Osteoblast (primary cell): ENCODE results near the gene LRP1. TPM values are rescaled to one million over a fixed set of nuclear protein-coding genes. Genes with fewer than 3 reads are reported as not detected.

Experiments used
- DNase-seq: peaks from one replicate; pipeline ENCODE4 v3.0.0; 2011; ENCODE audit warnings: low spot score, mixed read lengths; ENCODE audit not compliant: insufficient read length; ENCODE audit errors: missing footprints
- H2AFZ ChIP-seq: 2 replicates; pipeline ENCODE4 v1.6.0; 2011; ENCODE audit warnings: mild to moderate bottlenecking, low read length
- H3K27ac ChIP-seq: 2 replicates; pipeline ENCODE4 v1.5.1; 2011; ENCODE audit warnings: mild to moderate bottlenecking, low read depth, low read length, moderate library complexity
- H3K27me3 ChIP-seq: 2 replicates; pipeline ENCODE4 v1.6.0; 2012; ENCODE audit warnings: mild to moderate bottlenecking, control low read depth, inconsistent platforms, low read length, moderate library complexity; ENCODE audit not compliant: insufficient read depth
- H3K36me3 ChIP-seq: 2 replicates; pipeline ENCODE4 v1.5.1; 2011; ENCODE audit warnings: mild to moderate bottlenecking, low read length, control low read depth, moderate library complexity; ENCODE audit not compliant: insufficient read depth
- H3K4me1 ChIP-seq: 2 replicates; pipeline ENCODE4 v1.5.1; 2011; ENCODE audit warnings: mild to moderate bottlenecking, low read length, control low read depth, moderate library complexity; ENCODE audit not compliant: insufficient read depth
- H3K4me2 ChIP-seq: 2 replicates; pipeline ENCODE4 v1.6.0; 2011; ENCODE audit warnings: mild to moderate bottlenecking, low read length; ENCODE audit not compliant: insufficient read depth
- H3K4me3 ChIP-seq: fragments of 200-600 bp; sonication (generic); 3 replicates; pipeline ENCODE4 v1.5.1; 2012; ENCODE audit warnings: mild to moderate bottlenecking, low read length, inconsistent platforms; ENCODE audit not compliant: insufficient read depth
- H3K79me2 ChIP-seq: 2 replicates; pipeline ENCODE4 v1.6.0; 2012; ENCODE audit warnings: mild to moderate bottlenecking, low read length, control low read depth, inconsistent platforms; ENCODE audit not compliant: insufficient read depth
- H3K9me3 ChIP-seq: 2 replicates; pipeline ENCODE4 v1.5.1; 2011; ENCODE audit warnings: low read depth, low read length, control low read depth
- H4K20me1 ChIP-seq: 2 replicates; pipeline ENCODE4 v1.6.0; 2012; ENCODE audit warnings: mild to moderate bottlenecking, low read length, control low read depth; ENCODE audit not compliant: insufficient read depth
- total RNA-seq: library from RNA; depleted of rRNA; stranded (reverse); fragments of >200 nt; gene quantifications from 2 replicates; pipeline ENCODE4 v1.2.3, GENCODE V29; 2012
- TF ChIP-seq, protein P1 (sequence below): IDR thresholded peaks from 2 replicates; pipeline ENCODE4 v1.5.1; 2011; ENCODE audit warnings: mild to moderate bottlenecking, low read depth, low read length, moderate library complexity; ENCODE audit errors: extremely low read depth

Gene LRP1
- total RNA-seq, 1 donor: 744 TPM

DNA sequence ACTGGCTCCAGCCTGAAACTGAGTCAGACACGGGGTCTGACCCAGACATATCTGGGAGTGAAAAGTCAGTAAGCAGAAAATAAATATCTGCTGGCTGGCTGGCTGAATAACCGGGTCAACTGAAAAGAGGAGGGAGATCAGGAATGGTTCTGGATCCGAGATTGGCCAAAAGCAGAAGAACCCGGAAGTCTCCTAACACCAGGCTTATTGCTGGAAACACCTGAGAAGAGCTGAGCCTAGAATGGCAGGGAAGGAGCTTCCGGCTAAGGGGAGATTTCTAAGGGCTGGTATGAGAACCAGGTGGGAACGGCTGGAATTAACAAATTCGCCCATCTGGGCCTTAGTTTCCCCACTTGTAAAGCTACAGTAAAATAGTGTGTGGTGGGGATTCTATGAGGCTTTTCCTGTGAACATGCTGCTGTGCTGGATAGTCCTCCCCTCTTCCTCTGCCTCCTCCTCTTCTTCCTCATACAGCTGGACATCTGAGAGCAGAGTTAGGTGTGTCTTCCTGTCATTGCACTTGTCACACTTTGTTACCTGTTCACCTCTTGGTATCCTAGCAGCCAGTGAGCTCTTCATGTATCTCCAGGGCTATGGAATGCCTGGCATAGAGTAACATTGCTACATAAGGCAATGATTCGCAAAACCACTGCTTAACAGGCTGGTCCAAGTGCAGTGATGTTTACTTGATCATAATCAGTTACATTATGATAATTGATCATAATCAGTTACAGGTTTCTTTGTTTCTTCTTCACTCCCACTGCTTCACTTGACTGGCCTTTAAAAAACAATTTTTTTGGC lies 99.2 kb downstream of the LRP1 start:
- H4K20me1 ChIP-seq: peaks cover 20% of the 10 kb centered on the region
- no peaks in the 10 kb centered on the region for H3K9me3 ChIP-seq
- H3K4me1 ChIP-seq: peaks cover 38% of the 10 kb centered on the region
- H3K4me2 ChIP-seq: peak overlapping the region; percentile 34
- no peak overlapping the region for H2AFZ ChIP-seq
- no peak overlapping the region for H3K27ac ChIP-seq
- H3K79me2 ChIP-seq: peaks cover 30% of the 10 kb centered on the region
- peaks cover 13% of the 10 kb centered on the region for H3K36me3 ChIP-seq
- no peaks in the 10 kb centered on the region for H3K27me3 ChIP-seq
- TF ChIP-seq, protein P1, sequence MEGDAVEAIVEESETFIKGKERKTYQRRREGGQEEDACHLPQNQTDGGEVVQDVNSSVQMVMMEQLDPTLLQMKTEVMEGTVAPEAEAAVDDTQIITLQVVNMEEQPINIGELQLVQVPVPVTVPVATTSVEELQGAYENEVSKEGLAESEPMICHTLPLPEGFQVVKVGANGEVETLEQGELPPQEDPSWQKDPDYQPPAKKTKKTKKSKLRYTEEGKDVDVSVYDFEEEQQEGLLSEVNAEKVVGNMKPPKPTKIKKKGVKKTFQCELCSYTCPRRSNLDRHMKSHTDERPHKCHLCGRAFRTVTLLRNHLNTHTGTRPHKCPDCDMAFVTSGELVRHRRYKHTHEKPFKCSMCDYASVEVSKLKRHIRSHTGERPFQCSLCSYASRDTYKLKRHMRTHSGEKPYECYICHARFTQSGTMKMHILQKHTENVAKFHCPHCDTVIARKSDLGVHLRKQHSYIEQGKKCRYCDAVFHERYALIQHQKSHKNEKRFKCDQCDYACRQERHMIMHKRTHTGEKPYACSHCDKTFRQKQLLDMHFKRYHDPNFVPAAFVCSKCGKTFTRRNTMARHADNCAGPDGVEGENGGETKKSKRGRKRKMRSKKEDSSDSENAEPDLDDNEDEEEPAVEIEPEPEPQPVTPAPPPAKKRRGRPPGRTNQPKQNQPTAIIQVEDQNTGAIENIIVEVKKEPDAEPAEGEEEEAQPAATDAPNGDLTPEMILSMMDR: no peak
- peak overlapping the region; percentile 57 for H3K4me3 ChIP-seq
- no peak for DNase-seq

DNA sequence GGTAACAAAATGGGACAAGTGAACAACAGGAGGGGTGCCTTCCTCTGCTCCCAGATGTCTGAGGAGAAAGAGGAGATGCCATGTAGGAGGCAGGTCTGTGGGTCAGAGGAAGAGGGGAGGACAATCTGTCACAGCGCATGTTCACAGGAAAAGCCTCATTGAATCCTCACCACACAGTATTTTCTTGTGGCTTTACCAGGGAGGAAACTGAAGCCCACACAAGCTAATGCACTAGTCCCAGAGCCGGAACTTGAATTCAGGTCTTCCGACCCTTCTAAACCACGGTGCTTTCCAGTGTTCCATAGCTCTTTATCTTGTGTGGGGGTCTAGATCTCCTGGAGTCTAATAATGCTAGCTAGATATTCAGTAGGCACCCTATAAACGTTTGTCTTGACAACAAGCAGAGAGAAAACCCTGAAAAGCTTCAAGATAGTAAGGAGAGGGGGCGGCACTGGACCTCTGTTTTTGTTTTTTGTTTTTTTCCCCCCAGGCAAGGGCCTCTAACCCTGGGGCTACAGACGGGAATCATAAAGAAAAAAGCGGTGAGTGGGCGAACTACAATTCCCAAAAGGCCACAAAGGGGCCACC lies 100.9 kb downstream of the LRP1 start:
- peaks cover 33% of the 10 kb centered on the region for H4K20me1 ChIP-seq
- peak overlapping the region; percentile 96 for H3K4me2 ChIP-seq
- H3K36me3 ChIP-seq: peaks cover 29% of the 10 kb centered on the region
- peaks cover 38% of the 10 kb centered on the region for H3K79me2 ChIP-seq
- H3K4me1 ChIP-seq: peaks cover 48% of the 10 kb centered on the region
- peak overlapping the region; percentile 84 for H3K4me3 ChIP-seq
- DNase-seq: no peak
- peak overlapping the region; percentile 60 for H2AFZ ChIP-seq
- H3K27ac ChIP-seq: peak overlapping the region; percentile 98
- H3K9me3 ChIP-seq: no peaks in the 10 kb centered on the region
- TF ChIP-seq, protein P1: no peak
- no peaks in the 10 kb centered on the region for H3K27me3 ChIP-seq

DNA sequence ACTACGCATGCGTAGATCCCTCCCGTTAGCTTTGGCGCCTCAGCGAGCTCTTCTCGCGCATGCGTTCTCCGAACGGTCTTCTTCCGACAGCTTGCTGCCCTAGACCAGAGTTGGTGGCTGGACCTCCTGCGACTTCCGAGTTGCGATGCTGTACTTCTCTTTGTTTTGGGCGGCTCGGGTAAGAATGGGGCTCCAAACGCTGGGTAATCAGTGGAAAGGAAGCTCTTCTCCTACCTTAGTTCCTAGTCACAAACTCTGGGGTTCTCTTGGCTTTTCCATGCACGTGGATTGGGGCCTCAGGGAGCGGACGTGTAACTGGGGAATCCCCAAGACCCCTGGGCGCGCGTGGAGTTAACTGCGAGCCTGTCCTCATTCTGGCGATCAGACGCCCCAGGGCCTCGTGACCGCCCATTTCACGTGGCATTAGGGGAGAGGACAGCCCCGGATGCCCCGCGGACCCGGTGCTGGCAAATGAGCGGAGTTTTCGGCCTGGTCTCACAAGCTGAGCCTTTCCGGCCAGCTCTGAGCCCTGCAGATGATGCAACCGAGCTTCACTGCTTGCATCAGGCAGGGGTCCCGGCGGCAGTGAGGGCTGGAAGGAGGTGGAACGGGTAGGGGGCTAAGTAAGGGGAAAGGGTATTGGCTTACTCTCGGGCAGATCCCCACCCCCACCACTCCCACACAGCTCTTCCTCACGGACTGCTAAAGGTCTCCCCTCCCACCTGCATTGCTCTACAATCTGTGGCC lies 101.5 kb downstream of the LRP1 start, which contains the start of gene SHMT2:
Gene SHMT2 (plus strand): TSS at position 78 of the 747 bp plus-strand sequence. CDS start 68 bp downstream, at position 146.
- H3K27me3 ChIP-seq: no peaks in the 10 kb centered on the region
- peak within 1 kb of the TSS; percentile 96 for H3K4me2 ChIP-seq
- TF ChIP-seq, protein P1: no peak
- DNase-seq: peak; percentile 99
- H3K27ac ChIP-seq: peak within 1 kb of the TSS; percentile 98
- H2AFZ ChIP-seq: peak within 1 kb of the TSS; percentile 60
- H4K20me1 ChIP-seq: peaks cover 35% of the 10 kb centered on the region
- peaks cover 54% of the 10 kb centered on the region for H3K4me1 ChIP-seq
- H3K79me2 ChIP-seq: peaks cover 38% of the 10 kb centered on the region
- no peaks in the 10 kb centered on the region for H3K9me3 ChIP-seq
- H3K4me3 ChIP-seq: peak within 1 kb of the TSS; percentile 84
- H3K36me3 ChIP-seq: peaks cover 36% of the 10 kb centered on the region
